Hepatocyte (in vitro differentiated cells): ENCODE data around the gene RSRC2. TPM values are rescaled to one million over a fixed set of nuclear protein-coding genes. Genes with fewer than 3 reads are reported as not detected.
"Not testable (repeated sequence)": the region's sequence is repeated elsewhere in the genome, so short reads cannot be mapped to it uniquely, and the experiment has no call there.

ENCODE experiments used
- DNase-seq: peaks from one replicate; pipeline ENCODE4 v3.0.0-alpha.2; 2016; ENCODE audit warnings: low spot score
- H2AFZ ChIP-seq: fragments of 200-600 bp; sonication (generic); 2 replicates; pipeline ENCODE4 v1.6.0; 2016; ENCODE audit warnings: antibody characterized with exemption, mild to moderate bottlenecking
- H3K27ac ChIP-seq: fragments of 200-600 bp; sonication (generic); 2 replicates; pipeline ENCODE4 v1.5.1; 2016; ENCODE audit warnings: mild to moderate bottlenecking
- H3K27me3 ChIP-seq: fragments of 200-600 bp; sonication (generic); 2 replicates; pipeline ENCODE4 v1.6.1; 2016
- H3K36me3 ChIP-seq: fragments of 200-600 bp; sonication (generic); replicated peaks from 2 replicates; pipeline ENCODE4 v1.5.1; 2016; ENCODE audit warnings: low read depth; ENCODE audit not compliant: insufficient read depth
- H3K4me1 ChIP-seq: fragments of 200-600 bp; sonication (generic); 2 replicates; pipeline ENCODE4 v1.5.1; 2016; ENCODE audit warnings: mild to moderate bottlenecking, moderate library complexity; ENCODE audit not compliant: insufficient read depth
- H3K4me2 ChIP-seq: fragments of 200-600 bp; sonication (generic); 2 replicates; pipeline ENCODE4 v1.6.0; 2016
- H3K4me3 ChIP-seq: fragments of 200-600 bp; sonication (generic); 2 replicates; pipeline ENCODE4 v1.5.1; 2016; ENCODE audit warnings: mild to moderate bottlenecking
- H3K79me2 ChIP-seq: fragments of 200-600 bp; sonication (generic); 2 replicates; pipeline ENCODE4 v1.6.0; 2017; ENCODE audit warnings: mild to moderate bottlenecking
- H3K9me2 ChIP-seq: fragments of 200-600 bp; sonication (generic); replicated peaks from 2 replicates; pipeline ENCODE4 v1.6.0; 2017; ENCODE audit warnings: mild to moderate bottlenecking; ENCODE audit not compliant: insufficient read depth
- H3K9me3 ChIP-seq: fragments of 200-600 bp; sonication (generic); 2 replicates; pipeline ENCODE4 v1.5.1; 2016; ENCODE audit warnings: low read depth, mild to moderate bottlenecking
- H4K20me1 ChIP-seq: fragments of 200-600 bp; sonication (generic); 2 replicates; pipeline ENCODE4 v1.6.0; 2016; ENCODE audit warnings: mild to moderate bottlenecking; ENCODE audit not compliant: insufficient read depth, poor library complexity, severe bottlenecking
- EZH2 ChIP-seq: fragments of 200-600 bp; sonication (generic); IDR thresholded peaks from 2 replicates; pipeline ENCODE4 v1.6.1; 2016; ENCODE audit warnings: antibody characterized with exemption, mild to moderate bottlenecking, borderline replicate concordance
- EZH2phosphoT487 ChIP-seq: fragments of 200-600 bp; sonication (generic); IDR thresholded peaks from one replicate; pipeline ENCODE4 v1.6.1; 2018; ENCODE audit warnings: antibody characterized with exemption, mild to moderate bottlenecking, low read depth, moderate library complexity; ENCODE audit not compliant: unreplicated experiment, severe bottlenecking
- WGBS: methylation state at CpG from one replicate; pipeline ENCODE4 v1.1.6; 2016; ENCODE audit warnings: low lambda C conversion rate; ENCODE audit errors: missing lambda C conversion rate; 5-methylcytosine and 5-hydroxymethylcytosine counted together
- polyA plus RNA-seq: library from polyadenylated mRNA; unstranded; fragments of >200 nt; fragmentation: Nextera tagmentation; extraction: Ambion mirVana; gene quantifications from 2 replicates; pipeline ENCODE4 v1.2.1, GENCODE V29; 2016
- total RNA-seq: library from RNA; depleted of rRNA; stranded (reverse); fragments of >200 nt; gene quantifications from 2 replicates; pipeline ENCODE4 v1.2.3, GENCODE V29; 2014
- TF ChIP-seq, protein P1 (sequence below): fragments of 200-600 bp; sonication (generic); IDR thresholded peaks from 2 replicates; pipeline ENCODE4 v1.5.1; 2016; ENCODE audit warnings: antibody characterized with exemption, mild to moderate bottlenecking; ENCODE audit not compliant: poor library complexity

RSRC2 gene
- total and polyA plus RNA-seq, 2 experiments from 2014 or later: 53.6 to 90.9 TPM

GRCh38 chr12:122467983-122468382, 58.8 kb downstream of the RSRC2 start:
- Histone ChIP-seq H3K79me2 (no peaks in the 10 kb centered on the region), H3K27me3 (no peaks in the 10 kb centered on the region), H3K4me2 (no peak overlapping the region), H3K27ac (peak overlapping the region; percentile 77), H3K4me3 (no peak overlapping the region), H4K20me1 (no peaks in the 10 kb centered on the region), H3K9me3 (no peaks in the 10 kb centered on the region), H2AFZ (no peak overlapping the region), H3K36me3 (no peaks in the 10 kb centered on the region), H3K4me1 (peaks cover 6% of the 10 kb centered on the region), H3K9me2 (no peaks in the 10 kb centered on the region)
- no peak for TF ChIP-seq EZH2
- TF ChIP-seq EZH2phosphoT487: no peak
- TF ChIP-seq, protein P1, sequence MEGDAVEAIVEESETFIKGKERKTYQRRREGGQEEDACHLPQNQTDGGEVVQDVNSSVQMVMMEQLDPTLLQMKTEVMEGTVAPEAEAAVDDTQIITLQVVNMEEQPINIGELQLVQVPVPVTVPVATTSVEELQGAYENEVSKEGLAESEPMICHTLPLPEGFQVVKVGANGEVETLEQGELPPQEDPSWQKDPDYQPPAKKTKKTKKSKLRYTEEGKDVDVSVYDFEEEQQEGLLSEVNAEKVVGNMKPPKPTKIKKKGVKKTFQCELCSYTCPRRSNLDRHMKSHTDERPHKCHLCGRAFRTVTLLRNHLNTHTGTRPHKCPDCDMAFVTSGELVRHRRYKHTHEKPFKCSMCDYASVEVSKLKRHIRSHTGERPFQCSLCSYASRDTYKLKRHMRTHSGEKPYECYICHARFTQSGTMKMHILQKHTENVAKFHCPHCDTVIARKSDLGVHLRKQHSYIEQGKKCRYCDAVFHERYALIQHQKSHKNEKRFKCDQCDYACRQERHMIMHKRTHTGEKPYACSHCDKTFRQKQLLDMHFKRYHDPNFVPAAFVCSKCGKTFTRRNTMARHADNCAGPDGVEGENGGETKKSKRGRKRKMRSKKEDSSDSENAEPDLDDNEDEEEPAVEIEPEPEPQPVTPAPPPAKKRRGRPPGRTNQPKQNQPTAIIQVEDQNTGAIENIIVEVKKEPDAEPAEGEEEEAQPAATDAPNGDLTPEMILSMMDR: no peak
- DNase-seq: peak; percentile 31
- 63% methylated on average over 4 of the region's 4 CpGs for WGBS

DNA sequence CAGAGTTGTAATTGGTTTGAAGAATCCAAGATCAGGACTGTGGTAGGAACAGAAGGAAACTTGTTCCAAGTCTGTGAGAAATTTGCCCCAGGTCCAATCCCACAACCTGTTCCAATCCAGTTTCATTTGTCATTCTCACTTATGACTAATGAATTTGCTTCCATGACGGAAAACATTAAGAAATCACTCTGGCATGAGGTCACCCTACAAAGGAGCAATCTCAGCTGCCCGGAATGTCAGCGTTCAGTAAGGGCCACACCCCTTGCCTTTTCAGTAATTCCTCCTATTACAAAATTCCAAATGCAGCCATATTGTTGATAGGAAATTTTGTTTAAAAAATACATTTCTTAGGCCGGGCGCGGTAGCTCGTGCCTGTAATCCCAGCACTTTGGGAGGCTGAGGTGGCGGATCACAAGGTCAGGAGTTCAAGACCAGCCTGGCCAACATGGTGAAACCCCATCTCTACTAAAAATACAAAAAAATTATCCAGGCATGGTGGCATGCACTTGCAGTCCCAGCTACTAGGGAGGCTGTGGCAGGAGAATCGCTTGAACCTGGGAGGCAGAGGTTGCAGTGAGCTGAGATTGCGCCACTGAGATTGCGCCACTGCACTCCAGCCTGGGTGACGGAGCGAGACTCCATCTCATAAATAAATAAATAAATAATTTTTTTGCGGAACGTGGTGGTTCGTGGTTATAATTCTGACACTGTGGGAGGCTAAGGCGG, 62.3 kb downstream of the RSRC2 start:
- peak overlapping the region; percentile 75 for H3K27ac ChIP-seq
- H2AFZ ChIP-seq: not testable (repeated sequence)
- 88% methylated on average over 17 of the region's 17 CpGs for WGBS

DNA sequence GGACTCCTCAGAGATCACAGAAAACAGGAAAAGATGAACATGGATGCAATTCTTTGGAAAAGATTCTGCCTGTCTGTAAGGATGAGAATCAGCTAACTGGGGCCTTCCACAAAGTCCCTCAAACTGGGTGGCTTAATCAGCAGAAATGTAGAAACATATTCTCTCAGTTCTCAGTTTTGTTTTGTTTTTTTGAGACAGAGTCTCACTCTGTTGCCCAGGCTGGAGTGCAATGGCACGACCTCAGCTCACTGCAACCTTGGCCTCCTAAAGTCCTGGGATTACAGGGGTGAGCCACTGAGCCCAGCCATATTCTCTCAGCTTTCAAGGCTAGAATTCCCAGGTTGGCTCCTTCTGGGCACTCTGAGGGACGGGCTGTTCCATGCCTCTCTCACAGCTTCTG, 66.1 kb downstream of the RSRC2 start:
- H2AFZ ChIP-seq: no peak overlapping the region
- no peaks in the 10 kb centered on the region for H3K27me3 ChIP-seq
- H3K4me2 ChIP-seq: no peak overlapping the region
- H3K4me1 ChIP-seq: no peaks in the 10 kb centered on the region
- no peaks in the 10 kb centered on the region for H4K20me1 ChIP-seq
- TF ChIP-seq, protein P1: no peak
- TF ChIP-seq EZH2phosphoT487: no peak
- TF ChIP-seq EZH2: no peak
- H3K9me3 ChIP-seq: no peaks in the 10 kb centered on the region
- WGBS: 92% methylated on average over 2 of the region's 2 CpGs
- H3K27ac ChIP-seq: no peak overlapping the region
- H3K9me2 ChIP-seq: no peaks in the 10 kb centered on the region
- H3K4me3 ChIP-seq: no peak overlapping the region
- H3K36me3 ChIP-seq: no peaks in the 10 kb centered on the region
- DNase-seq: no peak
- no peaks in the 10 kb centered on the region for H3K79me2 ChIP-seq

More for the DNA sequence above, 62.3 kb downstream of the RSRC2 start:
- not testable (repeated sequence) for H3K9me3 ChIP-seq, H3K36me3 ChIP-seq, H3K4me2 ChIP-seq, H3K9me2 ChIP-seq, H3K4me3 ChIP-seq, H3K4me1 ChIP-seq, H3K27me3 ChIP-seq, H4K20me1 ChIP-seq, H3K79me2 ChIP-seq
- peak; percentile 85 for DNase-seq

DNA sequence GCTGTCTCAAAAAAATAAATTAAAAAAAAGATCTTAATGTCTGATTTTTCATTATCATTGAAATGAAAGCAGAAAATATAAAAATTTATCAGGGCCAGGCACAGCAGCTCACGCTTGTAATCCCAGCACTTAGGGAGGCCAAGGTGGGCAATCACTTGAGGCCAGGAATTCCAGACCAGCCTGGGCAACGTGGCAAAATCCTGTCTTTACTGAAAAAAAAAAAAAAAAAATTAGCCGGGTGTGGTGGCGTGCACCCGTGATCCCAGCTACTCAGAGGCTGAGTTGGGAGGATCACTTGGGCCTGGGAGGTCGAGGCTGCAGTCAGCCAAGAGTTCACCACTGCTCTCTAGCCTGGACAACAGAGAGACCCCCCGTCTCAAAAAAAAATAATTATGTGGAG, 66.7 kb downstream of the RSRC2 start:
- TF ChIP-seq EZH2phosphoT487 (no peak), EZH2 (no peak)
- TF ChIP-seq, protein P1: no peak

More for the DNA sequence above, 66.7 kb downstream of the RSRC2 start:
- Histone ChIP-seq H3K9me2 (no peaks in the 10 kb centered on the region), H3K4me3 (no peak overlapping the region), H3K27me3 (no peaks in the 10 kb centered on the region), H3K4me2 (no peak overlapping the region), H3K36me3 (no peaks in the 10 kb centered on the region), H3K79me2 (no peaks in the 10 kb centered on the region), H3K9me3 (no peaks in the 10 kb centered on the region), H4K20me1 (no peaks in the 10 kb centered on the region), H2AFZ (no peak overlapping the region), H3K4me1 (no peaks in the 10 kb centered on the region), H3K27ac (no peak overlapping the region)
- no peak for DNase-seq
- WGBS: 95% methylated on average over 7 of the region's 7 CpGs
